Kidney (tissue), 14 donors: ENCODE data around the gene SP4. TPM values are rescaled to one million over a fixed set of nuclear protein-coding genes. Genes with fewer than 3 reads are reported as not detected.

Experiments
- DNase-seq, 5 donors: peaks; one replicate each; pipeline ENCODE4 v3.0.0-alpha.2; 2013 to 2020
- FAIRE-seq: peaks from 2 replicates; lab custom pipeline; 2012; peaks lifted over from hg19 to GRCh38; lab: Jason Lieb, UNC
- H3K27ac ChIP-seq, 2 donors: one replicate each; pipeline ENCODE4 v1.7.0; 2013; ENCODE audit warnings: low read depth in 2 of 2, low read length in 2 of 2, inconsistent platforms in 1 of 2
- H3K27me3 ChIP-seq: one replicate; pipeline ENCODE4 v1.7.1; 2013; ENCODE audit warnings: low read length, inconsistent platforms; ENCODE audit not compliant: control insufficient read depth, insufficient read depth
- H3K36me3 ChIP-seq, 3 donors: one replicate each; pipeline versions ENCODE4 v1.7.0 to v1.7.1; 2013; ENCODE audit warnings: low read length in 3 of 3, control low read depth in 1 of 3, inconsistent platforms in 1 of 3; ENCODE audit not compliant: insufficient read depth in 3 of 3, control insufficient read depth in 2 of 3
- H3K4me1 ChIP-seq, 3 donors: one replicate each; pipeline versions ENCODE4 v1.7.0 to v1.7.1; 2013; ENCODE audit warnings: low read length in 3 of 3, inconsistent platforms in 1 of 3, low read depth in 1 of 3; ENCODE audit not compliant: control insufficient read depth in 2 of 3, insufficient read depth in 2 of 3
- H3K4me3 ChIP-seq, 3 donors: one replicate each; pipeline versions ENCODE4 v1.7.0 to v1.8.1; 2013; ENCODE audit warnings: low read length in 3 of 3, control low read depth in 1 of 3, inconsistent platforms in 1 of 3
- H3K9ac ChIP-seq, 3 donors: one replicate each; pipeline versions ENCODE4 v1.7.0 to v1.7.1; 2013; ENCODE audit warnings: low read length in 3 of 3, control low read depth in 1 of 3, inconsistent platforms in 1 of 3
- H3K9me3 ChIP-seq, 3 donors: one replicate each; pipeline versions ENCODE4 v1.7.0 to v1.7.1; 2013; ENCODE audit warnings: low read length in 3 of 3, control low read depth in 1 of 3, inconsistent platforms in 1 of 3; ENCODE audit not compliant: control insufficient read depth in 2 of 3, insufficient read depth in 1 of 3
- intact Hi-C: fragments of 100-400 bp; cut with DNase I; formaldehyde crosslinking; loops from one replicate; pipeline ENCODE4 v1.11.1; 2022
- polyA plus RNA-seq: library from polyadenylated mRNA; stranded (reverse); fragments of 350-450 nt; fragmentation: Illumina TruSeq; extraction: RNeasy Lipid Tissue Mini Kit (QIAGEN cat#74804); gene quantifications from one replicate; pipeline ENCODE4 v1.2.3, GENCODE V29; 2014; ENCODE audit warnings: low read depth, low replicate concordance; ENCODE audit not compliant: insufficient read depth
- total RNA-seq: library from RNA; stranded (reverse); fragmentation: NEBNext Ultra II Directional; extraction: Animal tissue kit (Norgen Biotek cat#: 25700); gene quantifications from one replicate; pipeline ENCODE4 v1.2.1, GENCODE V29; 2021
- TF ChIP-seq, protein P1 (sequence below): IDR thresholded peaks from 3 replicates; pipeline ENCODE4 v1.5.1; 2012; ENCODE audit warnings: mild to moderate bottlenecking, moderate library complexity, borderline replicate concordance; ENCODE audit not compliant: insufficient read depth; ENCODE audit errors: extremely low read depth
- donor health status: control.
- donor health status: control.
- donor health status: control.
- donor health status: control.
- donor health status: control.
- donor health status: DM: yes; HTN: yes; CAD: no.
- donor health status: Normal renal cell carcinoma (clear cell type).

SP4 gene
- total and polyA plus RNA-seq, 2 donors from 2014 or later = 1.2 to 11.2 TPM

DNA sequence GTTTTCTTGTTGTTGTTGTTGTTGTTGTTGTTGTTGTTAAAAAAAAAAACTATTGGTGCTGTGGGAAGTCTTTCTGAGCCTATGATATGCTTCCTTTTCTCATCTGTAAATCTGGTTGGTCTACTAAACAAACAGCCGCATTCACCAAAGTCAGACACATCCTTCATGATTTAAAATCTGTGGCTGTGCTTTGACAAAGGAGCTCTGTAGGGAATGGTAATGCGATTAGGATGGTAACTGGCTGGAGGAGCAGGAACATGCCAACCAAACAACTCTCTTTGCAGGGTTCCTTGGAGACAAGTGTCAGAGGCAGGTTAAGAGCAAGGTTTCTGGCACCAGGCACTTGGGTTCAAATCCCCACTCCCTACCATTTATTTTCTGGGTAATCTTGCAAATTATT, 14.9 kb upstream of the SP4 start:
- no peaks in the 10 kb centered on the region for H3K36me3 ChIP-seq
- FAIRE-seq = no peak
- H3K4me1 ChIP-seq = no peaks in the 10 kb centered on the region
- no peak overlapping the region for H3K27ac ChIP-seq
- H3K9ac ChIP-seq = no peak overlapping the region
- TF ChIP-seq, protein P1, sequence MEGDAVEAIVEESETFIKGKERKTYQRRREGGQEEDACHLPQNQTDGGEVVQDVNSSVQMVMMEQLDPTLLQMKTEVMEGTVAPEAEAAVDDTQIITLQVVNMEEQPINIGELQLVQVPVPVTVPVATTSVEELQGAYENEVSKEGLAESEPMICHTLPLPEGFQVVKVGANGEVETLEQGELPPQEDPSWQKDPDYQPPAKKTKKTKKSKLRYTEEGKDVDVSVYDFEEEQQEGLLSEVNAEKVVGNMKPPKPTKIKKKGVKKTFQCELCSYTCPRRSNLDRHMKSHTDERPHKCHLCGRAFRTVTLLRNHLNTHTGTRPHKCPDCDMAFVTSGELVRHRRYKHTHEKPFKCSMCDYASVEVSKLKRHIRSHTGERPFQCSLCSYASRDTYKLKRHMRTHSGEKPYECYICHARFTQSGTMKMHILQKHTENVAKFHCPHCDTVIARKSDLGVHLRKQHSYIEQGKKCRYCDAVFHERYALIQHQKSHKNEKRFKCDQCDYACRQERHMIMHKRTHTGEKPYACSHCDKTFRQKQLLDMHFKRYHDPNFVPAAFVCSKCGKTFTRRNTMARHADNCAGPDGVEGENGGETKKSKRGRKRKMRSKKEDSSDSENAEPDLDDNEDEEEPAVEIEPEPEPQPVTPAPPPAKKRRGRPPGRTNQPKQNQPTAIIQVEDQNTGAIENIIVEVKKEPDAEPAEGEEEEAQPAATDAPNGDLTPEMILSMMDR = no peak
- no peak overlapping the region for H3K4me3 ChIP-seq
- intact Hi-C loops = no loop called here
- no peak for DNase-seq
- H3K27me3 ChIP-seq = no peaks in the 10 kb centered on the region
- H3K9me3 ChIP-seq = no peaks in the 10 kb centered on the region

DNA sequence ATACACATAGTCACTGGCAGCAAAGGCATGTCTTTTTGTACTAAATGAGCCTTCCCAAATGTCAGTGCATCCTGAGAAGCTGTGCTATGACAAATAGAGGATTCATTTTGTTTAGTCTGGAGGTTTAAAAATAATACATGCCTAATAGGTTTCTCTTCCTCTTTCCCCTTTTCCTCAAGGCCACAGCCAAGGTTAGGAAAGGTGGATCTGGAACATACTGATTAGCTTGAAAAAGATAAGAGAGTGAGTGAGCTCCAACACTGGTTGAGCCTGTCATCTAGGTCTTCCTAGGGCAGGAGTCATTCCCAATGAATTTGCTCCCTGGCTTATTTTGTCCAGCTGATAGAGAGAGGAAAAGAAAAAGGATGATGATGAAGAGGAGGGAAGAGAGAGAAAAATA, 14.4 kb upstream of the SP4 start:
- no peak overlapping the region for H3K4me3 ChIP-seq
- intact Hi-C loops = no loop called here
- H3K36me3 ChIP-seq = no peaks in the 10 kb centered on the region
- no peaks in the 10 kb centered on the region for H3K9me3 ChIP-seq
- DNase-seq (no peak), FAIRE-seq (no peak)
- H3K27me3 ChIP-seq = no peaks in the 10 kb centered on the region
- no peak overlapping the region for H3K9ac ChIP-seq
- TF ChIP-seq, protein P1 = no peak
- H3K4me1 ChIP-seq = no peaks in the 10 kb centered on the region
- H3K27ac ChIP-seq = no peak overlapping the region

DNA sequence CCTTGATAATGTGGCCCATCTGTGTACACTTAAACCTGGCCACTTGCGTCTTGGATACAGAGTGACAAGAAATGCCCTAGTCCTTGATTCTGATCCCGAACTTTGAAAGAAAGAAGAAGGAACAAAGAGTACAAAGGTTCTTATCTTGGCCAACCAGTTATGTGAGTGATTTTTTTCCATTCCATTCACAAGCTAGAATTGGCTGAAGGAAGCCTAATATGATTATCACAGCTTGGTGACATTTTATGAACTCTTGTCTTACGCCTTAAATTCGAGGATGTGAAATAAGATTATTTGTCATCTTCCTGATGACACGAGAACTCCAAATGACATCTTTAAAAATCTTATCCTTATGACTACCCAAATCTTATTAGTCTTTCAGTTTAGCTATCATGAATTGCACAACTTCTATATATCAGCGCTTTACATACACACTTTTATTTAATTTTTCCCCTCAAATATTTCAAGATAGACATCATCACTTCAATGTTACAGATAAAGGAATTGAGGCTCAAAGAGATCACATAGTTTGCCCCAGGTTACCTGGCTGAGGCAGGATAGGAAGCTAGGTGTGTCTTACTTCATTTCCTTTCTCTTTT, 13.0 kb upstream of the SP4 start:
- Histone ChIP-seq H3K9ac (no peak overlapping the region), H3K9me3 (no peaks in the 10 kb centered on the region), H3K36me3 (no peaks in the 10 kb centered on the region), H3K4me3 (no peak overlapping the region), H3K27ac (no peak overlapping the region), H3K4me1 (no peaks in the 10 kb centered on the region), H3K27me3 (no peaks in the 10 kb centered on the region)
- intact Hi-C loops = no loop called here
- FAIRE-seq (no peak), DNase-seq (no peak)
- TF ChIP-seq, protein P1 = no peak

DNA sequence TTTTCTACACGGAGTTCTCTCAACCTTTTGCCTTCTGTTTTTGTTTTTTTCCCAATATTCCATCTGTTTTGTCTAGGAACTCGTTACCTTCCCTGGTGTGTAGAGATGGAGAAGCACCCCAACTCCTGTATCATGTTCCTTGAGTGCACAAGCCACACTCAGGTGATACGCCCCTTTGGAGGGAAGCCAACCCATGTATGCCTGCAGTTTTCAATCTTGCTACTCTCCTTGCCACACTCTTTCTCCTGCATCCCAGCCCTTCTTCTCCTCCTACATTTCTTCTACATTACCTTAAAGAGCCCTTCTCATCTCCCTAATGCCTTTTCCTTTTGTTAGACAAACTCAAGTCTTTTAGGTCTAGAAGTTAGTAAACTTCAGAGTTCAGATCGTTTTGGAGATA, 10.2 kb upstream of the SP4 start:
- no peak for FAIRE-seq
- H3K27ac ChIP-seq = no peak overlapping the region
- H3K9ac ChIP-seq = no peak overlapping the region
- H3K36me3 ChIP-seq = no peaks in the 10 kb centered on the region
- H3K4me3 ChIP-seq = no peak overlapping the region
- TF ChIP-seq, protein P1 = no peak
- no peak for DNase-seq
- H3K4me1 ChIP-seq = no peaks in the 10 kb centered on the region
- intact Hi-C loops = no loop called here
- H3K9me3 ChIP-seq = no peaks in the 10 kb centered on the region
- H3K27me3 ChIP-seq = no peaks in the 10 kb centered on the region
